Stimulated activated CD4-positive, alpha-beta T cell treated with anti-CD3 and anti-CD28 coated beads, Interleukin-1b, Interleukin-23, amount 100 ng/mL, for 1 hour (primary cell): Measurements from ENCODE around the gene PDE6C.

ENCODE experiments used
- DNase-seq, 2 donors: peaks; one replicate each; pipeline ENCODE4 v3.0.0-alpha.2; 2020; ENCODE audit warnings: low read depth in 2 of 2

The PDE6C gene

DNA sequence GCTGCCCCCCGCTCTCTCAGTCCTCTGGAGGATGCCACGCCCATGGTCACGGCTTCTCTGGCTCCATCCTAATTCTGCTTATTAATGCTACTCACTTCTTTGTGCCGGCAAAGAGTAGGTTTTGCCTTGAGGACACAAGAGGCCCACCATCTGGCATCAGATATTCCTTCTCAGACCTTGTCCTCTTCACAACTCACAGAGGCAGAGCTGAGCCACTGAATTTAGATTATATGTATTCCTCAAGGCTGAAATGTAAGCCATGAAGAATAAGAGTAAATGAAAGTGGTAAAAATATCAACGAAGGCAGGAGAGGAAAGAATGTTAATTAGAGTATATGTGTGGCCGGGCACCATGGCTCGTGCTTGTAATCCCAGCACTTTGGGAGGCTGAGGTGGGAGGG is 17.8 kb upstream of the PDE6C start:
- no peak for DNase-seq

- DNase-seq: no peak
Observed at GRCh38 chr10:93595378-93596161, 16.8 kb upstream of the PDE6C start.

- no peak for DNase-seq
Observed at GRCh38 chr10:93596539-93596938, 15.8 kb upstream of the PDE6C start.

GRCh38 chr10:93597075-93597599 is 15.2 kb upstream of the PDE6C start:
- no peak for DNase-seq

- DNase-seq: no peak
Observed at GRCh38 chr10:93598157-93598556, 14.2 kb upstream of the PDE6C start.

GRCh38 chr10:93599335-93599734 is 13.0 kb upstream of the PDE6C start:
- no peak for DNase-seq

DNA sequence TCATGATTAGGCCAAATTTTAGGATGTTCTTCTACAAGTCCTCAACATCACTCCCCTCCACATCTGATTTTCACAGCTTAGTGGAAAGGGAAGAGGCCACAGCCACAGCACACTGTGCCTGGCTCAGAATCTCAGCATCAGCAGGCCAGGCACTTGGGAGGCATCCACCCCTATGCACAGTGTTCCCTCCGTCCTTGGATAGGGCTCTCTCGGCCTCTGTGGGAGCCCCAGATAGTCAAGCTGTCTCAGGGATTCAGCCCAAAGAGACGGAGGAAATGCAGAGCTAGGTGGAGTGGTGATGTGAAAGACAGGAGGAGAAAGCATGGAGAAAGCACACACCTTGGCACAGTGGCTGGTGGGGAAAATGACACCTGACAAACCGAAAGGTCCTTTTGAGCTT is 12.6 kb upstream of the PDE6C start:
- DNase-seq: no peak

DNA sequence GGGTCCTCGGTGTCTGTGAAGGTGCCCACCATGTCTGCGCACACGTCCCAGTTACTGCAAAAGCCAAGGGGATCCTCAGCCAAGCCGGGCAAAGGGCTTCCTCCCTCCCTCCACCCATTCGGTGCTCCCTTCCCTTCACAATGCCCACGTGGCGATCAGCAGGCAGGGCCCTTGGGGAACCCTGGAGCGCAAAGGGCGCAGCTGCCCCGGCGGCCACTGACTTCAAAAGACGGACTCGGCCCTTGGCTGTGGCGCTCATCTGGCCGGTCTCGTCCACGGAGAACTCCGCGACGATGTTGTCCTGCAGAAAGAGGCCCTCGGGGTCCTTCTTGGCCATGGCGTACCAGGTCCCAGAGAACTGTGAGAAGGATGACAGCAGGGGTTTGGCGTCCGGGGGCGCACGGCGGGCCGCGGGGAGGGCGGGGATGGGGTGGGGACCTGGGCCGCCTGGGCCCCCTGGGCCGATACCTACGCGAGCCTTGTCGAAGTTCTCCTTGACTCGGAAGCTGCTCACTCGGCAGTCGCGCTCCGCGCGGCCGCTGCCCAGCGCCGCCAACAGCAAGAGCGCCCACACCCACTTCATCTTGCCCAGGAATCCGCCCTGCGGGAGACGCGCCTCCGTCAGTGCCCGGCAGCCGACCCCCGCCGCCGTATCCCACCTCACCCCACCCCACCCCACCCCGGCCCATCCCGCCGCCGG is 11.7 kb upstream of the PDE6C start:
- DNase-seq: no peak

DNA sequence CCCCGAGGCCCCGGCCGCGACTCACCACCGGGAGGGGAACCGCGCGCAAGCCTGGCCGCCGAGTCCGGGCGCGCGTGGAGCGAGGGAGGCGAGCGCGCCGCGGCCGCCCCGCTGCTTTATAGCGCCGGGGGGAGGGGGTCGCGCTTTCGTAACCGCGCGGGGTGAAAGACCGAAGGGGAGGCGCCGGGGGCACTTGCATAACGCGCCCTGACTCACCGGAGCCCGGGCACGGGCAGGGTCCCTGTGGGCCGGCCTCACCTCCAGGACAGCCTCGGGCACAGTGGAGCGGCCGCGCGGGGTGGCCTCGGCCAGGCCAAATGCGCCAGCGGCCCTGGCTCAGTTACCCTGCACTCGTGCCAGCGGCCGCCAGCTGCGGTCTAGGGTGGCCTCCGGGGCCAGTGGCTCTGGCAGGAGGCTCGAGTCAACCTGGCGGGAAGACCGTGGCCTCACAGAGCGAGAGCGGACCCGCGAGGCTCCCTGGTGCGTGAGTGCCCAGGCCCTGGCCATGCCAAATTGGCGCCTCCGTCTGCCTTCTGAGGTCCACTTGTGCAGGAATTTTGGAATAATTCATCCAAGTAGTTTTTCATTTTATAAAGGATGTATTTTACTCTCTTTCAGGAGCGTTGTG is 11.1 kb upstream of the PDE6C start, which contains the start of gene RBP4:
Gene RBP4 (minus strand): TSS at position 90 of the 628 bp plus-strand sequence. CDS start 207 bp downstream, outside the sequence.
- no peak for DNase-seq

DNA sequence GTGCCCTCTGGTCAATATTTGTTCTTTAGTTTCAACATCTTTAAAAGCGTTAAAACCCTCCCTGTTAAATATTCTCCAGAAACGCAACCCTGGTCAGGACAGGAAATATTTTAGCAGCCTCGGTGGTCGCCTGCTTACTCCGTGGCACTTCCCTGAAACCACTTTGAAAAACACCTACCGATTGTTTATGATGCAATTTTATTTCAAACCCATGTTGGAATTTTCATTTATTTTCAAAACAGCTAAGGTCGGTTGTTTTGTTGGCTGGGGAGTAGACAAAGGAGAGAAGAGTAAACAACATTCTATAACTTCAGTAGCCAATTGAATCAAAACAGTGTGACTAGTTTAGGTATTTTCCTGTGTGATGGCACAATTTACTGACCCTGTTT is 10.6 kb upstream of the PDE6C start:
- DNase-seq: no peak

DNA sequence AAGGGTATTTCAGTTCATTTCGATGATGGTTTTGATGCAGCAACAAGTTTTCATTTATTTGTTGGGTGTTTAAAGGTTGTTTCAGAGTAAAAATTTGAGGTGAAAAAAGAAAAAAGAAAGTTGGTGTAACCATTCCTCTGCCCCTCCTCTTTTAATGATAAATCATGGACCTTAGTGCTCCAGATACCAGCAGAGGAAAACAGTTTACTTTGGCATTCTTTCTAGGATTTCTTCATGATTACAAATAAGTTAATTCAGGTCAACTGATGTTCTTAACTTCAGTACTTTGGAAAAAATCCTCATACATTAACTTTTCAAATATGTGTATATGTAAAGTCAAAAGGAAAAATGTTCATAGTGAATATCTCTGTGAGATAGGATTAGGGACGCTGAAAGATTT is 9.3 kb upstream of the PDE6C start:
- no peak for DNase-seq

- DNase-seq: no peak
Observed at GRCh38 chr10:93604146-93604545, 8.2 kb upstream of the PDE6C start.

- DNase-seq: no peak
Observed at GRCh38 chr10:93608421-93608820, 3.9 kb upstream of the PDE6C start.

- no peak for DNase-seq
Observed at GRCh38 chr10:93613126-93613525, 789 bp downstream of the PDE6C start.

DNA sequence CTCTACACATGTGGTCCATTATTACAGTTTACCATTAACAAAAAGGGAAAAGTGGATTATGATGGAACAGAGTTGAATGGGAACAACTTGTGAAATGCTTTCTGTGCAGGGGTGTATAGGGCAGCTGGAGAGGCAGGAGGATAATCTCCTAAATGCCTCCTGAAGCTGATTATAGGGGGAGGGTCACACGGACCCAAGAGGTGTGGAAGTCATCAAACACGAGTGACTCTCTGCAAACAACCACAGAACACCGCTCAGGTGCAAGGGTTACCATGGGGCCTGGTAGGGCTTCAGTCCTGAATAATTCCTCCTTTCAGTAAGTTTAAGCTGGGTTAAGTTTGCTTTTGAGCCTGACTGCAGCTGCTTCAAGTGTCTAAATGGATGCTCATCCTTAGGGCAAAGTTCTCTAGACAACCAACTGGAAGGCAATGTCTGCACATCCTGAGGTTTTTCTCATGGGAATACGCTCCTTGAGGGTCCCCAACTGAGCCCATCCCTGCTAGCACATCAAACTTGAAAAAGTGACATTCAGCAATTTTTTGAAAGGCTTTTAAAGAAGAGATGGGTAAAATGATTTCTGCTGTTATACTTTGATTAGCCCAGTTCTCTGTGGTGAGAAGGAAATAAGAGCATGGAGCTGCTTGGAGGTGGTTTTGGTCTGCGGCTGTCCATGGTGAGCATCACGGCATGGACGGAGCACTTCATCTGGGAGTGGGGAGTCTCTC is 1.9 kb downstream of the PDE6C start:
- DNase-seq: no peak

DNA sequence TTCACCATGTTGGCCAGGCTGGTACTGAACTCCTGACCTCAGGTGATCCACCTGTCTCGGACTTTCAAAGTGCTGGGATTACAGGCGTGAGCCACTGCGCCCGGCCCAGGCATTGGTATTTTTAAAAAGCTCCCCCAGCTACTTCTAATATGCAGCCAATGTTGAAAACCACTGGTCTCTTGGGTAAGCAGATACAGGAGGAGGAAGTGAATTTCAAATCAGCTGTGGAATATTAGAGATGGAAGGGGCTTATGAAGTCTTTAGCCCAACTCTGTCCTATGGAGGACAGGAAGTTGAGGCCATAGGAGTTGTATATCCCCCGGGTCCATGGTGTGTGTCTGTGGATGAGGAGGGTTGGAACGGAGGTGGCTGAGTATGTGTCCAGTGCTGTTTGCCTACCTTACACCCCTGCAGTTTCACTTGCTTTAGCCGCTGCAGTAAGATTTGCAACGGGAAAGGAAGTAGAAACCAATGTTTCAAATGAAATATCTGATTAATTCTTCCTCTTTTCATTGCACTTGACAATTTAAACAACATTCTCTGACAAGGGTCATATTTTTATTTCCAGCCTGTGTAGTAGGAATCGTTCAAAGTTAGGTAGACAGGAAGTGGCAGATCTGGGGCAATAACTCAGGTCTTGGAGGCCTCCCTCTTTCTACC is 3.4 kb downstream of the PDE6C start:
- DNase-seq: no peak

DNA sequence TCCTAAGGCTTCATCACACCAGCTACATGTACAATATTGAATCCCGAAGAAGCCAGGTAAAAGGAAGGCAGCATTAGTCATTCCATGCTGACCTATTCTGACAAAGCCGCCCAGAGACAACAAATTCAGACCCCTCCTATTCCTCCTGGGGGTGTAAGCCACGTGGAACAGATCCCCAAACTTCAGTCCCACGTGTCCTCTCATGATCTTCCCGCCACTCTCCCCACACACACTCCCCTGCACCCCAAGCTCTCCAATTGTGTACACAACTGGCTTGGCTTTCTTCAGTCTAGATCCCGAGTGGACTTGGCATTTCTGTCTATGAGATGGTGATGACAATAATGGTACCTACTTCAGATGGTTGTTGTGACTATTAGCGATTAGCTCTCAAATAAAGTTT is 8.6 kb downstream of the PDE6C start:
- no peak for DNase-seq

DNA sequence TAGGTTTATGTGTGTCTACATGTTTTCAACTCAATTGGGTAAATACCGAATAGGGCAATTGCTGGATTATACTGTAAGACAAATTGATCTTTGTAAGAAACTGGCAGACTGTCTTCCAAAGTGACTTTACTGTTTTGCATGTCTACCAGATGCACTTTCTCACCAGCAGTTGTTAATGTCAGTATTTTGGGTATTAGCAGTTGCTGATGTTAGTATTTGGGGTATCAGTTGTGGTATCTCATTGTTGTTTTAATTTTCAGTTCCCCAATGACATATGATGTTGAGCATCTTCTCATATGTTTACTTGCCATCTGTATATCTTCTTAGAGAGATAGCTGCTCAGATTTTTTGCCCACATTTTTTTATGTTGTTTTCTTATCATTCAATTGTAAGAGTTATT is 10.6 kb downstream of the PDE6C start:
- no peak for DNase-seq

DNA sequence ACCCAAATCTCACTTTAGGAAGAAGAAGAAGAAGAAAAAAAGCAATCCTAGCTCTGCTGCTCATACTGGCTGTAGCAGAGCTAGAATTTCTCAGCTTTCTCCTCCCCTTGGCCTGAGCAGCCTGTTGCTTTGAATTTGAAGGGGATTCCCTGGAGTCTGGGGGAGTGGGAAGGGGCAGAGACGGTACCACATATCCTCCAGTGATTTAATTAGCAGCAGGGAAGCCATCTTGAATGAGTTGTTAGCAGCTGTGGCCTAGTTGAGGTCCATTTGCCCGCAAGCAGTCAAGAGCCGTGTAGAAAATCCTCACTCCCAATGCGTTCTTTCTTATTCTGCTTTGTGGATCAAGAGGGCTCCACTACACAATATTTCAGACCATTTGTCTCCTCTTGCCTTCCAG is 16.5 kb downstream of the PDE6C start:
- no peak for DNase-seq

DNA sequence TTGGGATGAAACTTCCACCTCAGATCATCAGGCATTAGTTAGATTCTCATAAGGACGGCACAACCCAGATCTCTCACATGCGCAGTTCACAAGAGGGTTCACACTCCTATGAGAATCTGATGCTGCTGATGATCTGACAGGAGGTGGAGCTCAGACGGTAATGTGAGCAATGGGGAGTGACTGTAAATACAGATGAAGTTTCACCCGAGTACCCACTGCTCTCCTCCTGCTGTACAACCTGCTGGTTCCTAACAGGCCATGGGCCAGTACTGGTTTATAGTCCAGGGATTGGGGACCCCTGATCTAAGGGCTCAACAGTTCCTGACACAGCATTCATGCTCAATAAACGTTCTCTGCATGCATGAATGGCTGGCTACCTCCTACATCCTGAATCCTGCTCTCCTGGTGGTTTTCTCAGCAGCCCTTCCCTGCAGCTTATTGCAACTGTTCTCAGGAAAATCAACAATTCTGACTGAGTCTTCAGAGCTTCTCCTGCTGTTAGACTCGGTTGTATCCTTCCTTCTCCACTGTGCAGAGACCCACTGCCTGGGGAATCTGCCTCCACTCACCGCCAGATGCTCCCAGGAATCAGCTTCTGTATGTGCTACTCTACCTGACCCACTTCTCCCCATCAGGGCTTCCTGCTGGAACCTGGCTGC is 17.4 kb downstream of the PDE6C start:
- no peak for DNase-seq
